ENCODE results near the gene ABR.
A peak's percentile ranks its signal among the peaks of the same experiment; 100 is the strongest.
"Not testable (repeated sequence)": the region's sequence is repeated elsewhere in the genome, so short reads cannot be mapped to it uniquely, and the experiment has no call there.

ABR gene

GRCh38 chr17:1071103-1071825, 108.5 kb downstream of the ABR start:
- DNase-seq (ENCODE audit: low spot score), result no peak

- no peak for DNase-seq (ENCODE audit: low spot score)
Observed at GRCh38 chr17:1070411-1070810, 109.4 kb downstream of the ABR start.

GRCh38 chr17:1069847-1070246, 109.9 kb downstream of the ABR start:
- no peak for DNase-seq (ENCODE audit: low spot score)

GRCh38 chr17:1068356-1068755, 111.4 kb downstream of the ABR start:
- DNase-seq (ENCODE audit: low spot score), result no peak

- no peak for DNase-seq (ENCODE audit: low spot score)
Observed at GRCh38 chr17:1067282-1067956, 112.4 kb downstream of the ABR start.

- not testable (repeated sequence) for DNase-seq (ENCODE audit: low spot score)
Observed at GRCh38 chr17:1065416-1065815, 114.4 kb downstream of the ABR start.

- DNase-seq (ENCODE audit: low spot score), result no peak
Observed at GRCh38 chr17:1060991-1061390, 118.8 kb downstream of the ABR start.

- no peak for DNase-seq (ENCODE audit: low spot score)
Observed at GRCh38 chr17:1059131-1059795, 120.5 kb downstream of the ABR start.

- DNase-seq (ENCODE audit: low spot score), result peak; percentile 36
Observed at GRCh38 chr17:1058423-1059130, 121.2 kb downstream of the ABR start.

GRCh38 chr17:1056761-1057160, 123.0 kb downstream of the ABR start:
- peak; percentile 27 for DNase-seq (ENCODE audit: low spot score)

GRCh38 chr17:1055751-1056645, 123.8 kb downstream of the ABR start:
- DNase-seq (ENCODE audit: low spot score), result peak; percentile 63

GRCh38 chr17:1055231-1055630, 124.5 kb downstream of the ABR start:
- DNase-seq (ENCODE audit: low spot score), result no peak

GRCh38 chr17:1054656-1055055, 125.1 kb downstream of the ABR start:
- no peak for DNase-seq (ENCODE audit: low spot score)

GRCh38 chr17:1053661-1054360, 126.0 kb downstream of the ABR start:
- no peak for DNase-seq (ENCODE audit: low spot score)

GRCh38 chr17:1050996-1051925, 128.5 kb downstream of the ABR start:
- no peak for DNase-seq (ENCODE audit: low spot score)

- DNase-seq (ENCODE audit: low spot score), result no peak
Observed at GRCh38 chr17:1050246-1050995, 129.4 kb downstream of the ABR start.

GRCh38 chr17:1049446-1050225, 130.1 kb downstream of the ABR start:
- no peak for DNase-seq (ENCODE audit: low spot score)

GRCh38 chr17:1048516-1049115, 131.2 kb downstream of the ABR start:
- DNase-seq (ENCODE audit: low spot score), result not testable (repeated sequence)

All from cerebellar cortex (tissue), 1 donor.